SK-N-SH (cell line): Measurements from ENCODE around the gene TTC28. TPM values are rescaled to one million over a fixed set of nuclear protein-coding genes. Genes with fewer than 3 reads are reported as not detected.
A peak's percentile ranks its signal among the peaks of the same experiment; 100 is the strongest.

ENCODE experiments used
- CTCF ChIA-PET: fragments of 300-600, 350-600 bp; formaldehyde crosslinking; extraction: SDS; loops from one replicate; lab custom pipeline; 2021; lab: Yijun Ruan, JAX
- POLR2A ChIA-PET: fragments of 350-600 bp; sonication (Branson Sonifier 250); formaldehyde crosslinking; extraction: SDS; loops from one replicate; lab custom pipeline; 2020; ENCODE audit warnings: antibody characterized with exemption, inconsistent platforms; lab: Yijun Ruan, JAX
- DNase-seq: peaks from one replicate; pipeline ENCODE4 v3.0.0; 2012
- H2AFZ ChIP-seq: fragments of 200-600 bp; sonication (generic); 2 replicates; pipeline ENCODE4 v1.8.1; 2016; ENCODE audit warnings: antibody characterized with exemption, mild to moderate bottlenecking, low read depth
- H3F3A ChIP-seq: fragments of 200-600 bp; sonication (generic); replicated peaks from 2 replicates; pipeline ENCODE3; 2016; ENCODE audit warnings: antibody characterized with exemption, mild to moderate bottlenecking; ENCODE audit not compliant: insufficient read depth
- H3K27ac ChIP-seq, 2 experiments: fragments of 200-500 bp in 1 of 2; fragments of 200-600 bp in 1 of 2; sonication (Bioruptor generic) in 1 of 2; sonication (generic), shearing (Covaris generic) in 1 of 2; 2 replicates each; pipeline versions ENCODE4 v1.5.1 to v1.6.1; 2014 to 2016; ENCODE audit warnings: low read depth in 2 of 2, inconsistent platforms in 1 of 2, low read length in 1 of 2, mild to moderate bottlenecking in 1 of 2, mixed read lengths in 1 of 2
- H3K27me3 ChIP-seq: fragments of 200-600 bp; sonication (generic), shearing (Covaris generic); 2 replicates; pipeline ENCODE4 v1.6.1; 2016; ENCODE audit warnings: mixed run types; ENCODE audit not compliant: insufficient read depth
- H3K36me3 ChIP-seq, 2 experiments: fragments of 200-500 bp in 1 of 2; fragments of 200-600 bp in 1 of 2; sonication (Bioruptor generic) in 1 of 2; sonication (generic) in 1 of 2; replicated peaks in 1 of 2; 2 replicates each; pipeline versions ENCODE3 to v1.5.1; 2014 to 2016; ENCODE audit warnings: low read length in 1 of 2, mild to moderate bottlenecking in 1 of 2; ENCODE audit not compliant: insufficient read depth in 2 of 2, control insufficient read depth in 1 of 2
- H3K4me1 ChIP-seq, 2 experiments: fragments of 200-500 bp in 1 of 2; fragments of 200-600 bp in 1 of 2; sonication (Bioruptor generic) in 1 of 2; sonication (generic), shearing (Covaris generic) in 1 of 2; 2 replicates each; pipeline versions ENCODE4 v1.5.1 to v1.6.1; 2014 to 2016; ENCODE audit warnings: low read depth in 1 of 2, low read length in 1 of 2, mixed run types in 1 of 2; ENCODE audit not compliant: insufficient read depth in 2 of 2, control insufficient read depth in 1 of 2
- H3K4me2 ChIP-seq: fragments of 200-600 bp; sonication (generic), shearing (Covaris generic); 2 replicates; pipeline ENCODE4 v1.6.1; 2017; ENCODE audit warnings: mixed run types
- H3K4me3 ChIP-seq, 2 experiments: fragments of 200-500 bp in 1 of 2; fragments of 200-600 bp in 1 of 2; sonication (Bioruptor generic) in 1 of 2; sonication (generic), shearing (Covaris generic) in 1 of 2; 2 replicates each; pipeline versions ENCODE4 v1.5.1 to v1.8.1; 2014 to 2016; ENCODE audit warnings: low read depth in 2 of 2, inconsistent platforms in 1 of 2, low read length in 1 of 2, mild to moderate bottlenecking in 1 of 2, mixed read lengths in 1 of 2, moderate library complexity in 1 of 2
- H3K79me2 ChIP-seq: fragments of 200-600 bp; sonication (generic); 2 replicates; pipeline ENCODE4 v1.8.1; 2017; ENCODE audit warnings: mild to moderate bottlenecking; ENCODE audit not compliant: insufficient read depth
- H3K9ac ChIP-seq: fragments of 200-600 bp; sonication (generic); 2 replicates; pipeline ENCODE4 v1.6.1; 2017; ENCODE audit warnings: mixed run types
- H3K9me2 ChIP-seq: fragments of 200-600 bp; sonication (generic); 2 replicates; pipeline ENCODE4 v1.6.1; 2017; ENCODE audit warnings: mixed run types
- H3K9me3 ChIP-seq: fragments of 200-600 bp; sonication (generic); 2 replicates; pipeline ENCODE4 v1.6.1; 2017; ENCODE audit warnings: mixed run types, mild to moderate bottlenecking, moderate library complexity
- H4K20me1 ChIP-seq: fragments of 200-600 bp; sonication (generic); 2 replicates; pipeline ENCODE4 v1.6.1; 2017; ENCODE audit warnings: mild to moderate bottlenecking, mixed run types; ENCODE audit not compliant: insufficient read depth
- CTCF ChIP-seq: fragments of 200-600 bp; sonication (generic); IDR thresholded peaks from 2 replicates; pipeline ENCODE4 v1.6.1; 2017; ENCODE audit warnings: antibody characterized with exemption, mild to moderate bottlenecking, moderate library complexity
- ELF1 ChIP-seq: IDR thresholded peaks from 2 replicates; pipeline ENCODE4 v1.4.0; 2012
- EP300 ChIP-seq, 2 experiments: IDR thresholded peaks; 2 replicates each; pipeline versions ENCODE4 v1.4.0 to v1.6.1; 2012; ENCODE audit warnings: borderline replicate concordance in 1 of 2, low read depth in 1 of 2, low read length in 1 of 2
- FOSL2 ChIP-seq: IDR thresholded peaks from 2 replicates; pipeline ENCODE4 v1.4.0; 2012; ENCODE audit warnings: low read depth, mild to moderate bottlenecking, moderate library complexity, borderline replicate concordance
- FOXM1 ChIP-seq: IDR thresholded peaks from 2 replicates; pipeline ENCODE4 v1.4.0; 2012; ENCODE audit warnings: low read depth, mild to moderate bottlenecking
- JUND ChIP-seq: IDR thresholded peaks from 2 replicates; pipeline ENCODE4 v1.4.0; 2012
- MEF2A ChIP-seq: IDR thresholded peaks from 2 replicates; pipeline ENCODE4 v1.4.0; 2012; ENCODE audit warnings: low read depth, borderline replicate concordance
- MXI1 ChIP-seq: IDR thresholded peaks from 2 replicates; pipeline ENCODE4 v1.6.1; 2012; ENCODE audit warnings: mild to moderate bottlenecking, low read depth, low read length, improper control_type of control experiment
- NFIC ChIP-seq: IDR thresholded peaks from 2 replicates; pipeline ENCODE4 v1.4.0; 2012; ENCODE audit warnings: borderline replicate concordance
- PBX3 ChIP-seq: IDR thresholded peaks from 2 replicates; pipeline ENCODE4; 2012
- POLR2AphosphoS5 ChIP-seq: IDR thresholded peaks from 2 replicates; pipeline ENCODE4 v1.6.1; 2012; ENCODE audit warnings: low read depth, low read length
- RAD21 ChIP-seq: IDR thresholded peaks from 2 replicates; pipeline ENCODE4 v1.6.1; 2012; ENCODE audit warnings: mild to moderate bottlenecking, low read length
- RXRA ChIP-seq: IDR thresholded peaks from 2 replicates; pipeline ENCODE4 v1.4.0; 2012; ENCODE audit warnings: low read depth, mild to moderate bottlenecking, borderline replicate concordance
- SIN3A ChIP-seq: IDR thresholded peaks from 2 replicates; pipeline ENCODE4 v1.6.1; 2012; ENCODE audit warnings: low read depth, mild to moderate bottlenecking, low read length, moderate library complexity, borderline replicate concordance
- SMC3 ChIP-seq: IDR thresholded peaks from 2 replicates; pipeline ENCODE4 v1.6.1; 2012; ENCODE audit warnings: low read depth, low read length, improper control_type of control experiment
- TAF1 ChIP-seq: IDR thresholded peaks from 2 replicates; pipeline ENCODE4 v1.6.1; 2012; ENCODE audit warnings: low read depth, mild to moderate bottlenecking, low read length, moderate library complexity, borderline replicate concordance
- TCF12 ChIP-seq: IDR thresholded peaks from 2 replicates; pipeline ENCODE4 v1.4.0; 2012
- TEAD4 ChIP-seq: IDR thresholded peaks from 2 replicates; pipeline ENCODE4 v1.4.0; 2012; ENCODE audit warnings: mild to moderate bottlenecking, borderline replicate concordance; ENCODE audit not compliant: insufficient read depth
- YY1 ChIP-seq: IDR thresholded peaks from 2 replicates; pipeline ENCODE4 v1.4.0; 2012; ENCODE audit warnings: low read depth, mild to moderate bottlenecking
- ZBTB33 ChIP-seq: IDR thresholded peaks from 2 replicates; pipeline ENCODE4 v1.4.0; 2012; ENCODE audit warnings: low read depth, borderline replicate concordance
- WGBS: methylation state at CpG from one replicate; pipeline ENCODE4 v1.1.6; 2017; ENCODE audit warnings: low lambda C conversion rate; 5-methylcytosine and 5-hydroxymethylcytosine counted together
- polyA plus RNA-seq, 3 experiments: library from polyadenylated mRNA; depleted of rRNA; stranded (reverse); fragments of >200 nt; gene quantifications; 2 replicates each; pipeline ENCODE4 v1.2.3, GENCODE V29; 2012

The TTC28 gene
- polyA plus RNA-seq, 1 of the 3 experiments (the other 2 are of a cell fraction) = 5.9 TPM

GRCh38 chr22:28344918-28345703, 334.5 kb downstream of the TTC28 start:
- H3K4me1 ChIP-seq = peaks cover 17 to 20% of the 10 kb centered on the region in 2 experiments
- H3K9ac ChIP-seq = no peak overlapping the region
- H3K27ac ChIP-seq = no peak overlapping the region
- H3F3A ChIP-seq = peaks cover 20% of the 10 kb centered on the region
- no peaks in the 10 kb centered on the region for H3K36me3 ChIP-seq
- H3K79me2 ChIP-seq = no peaks in the 10 kb centered on the region; the same call in 1 of the 2 replicates
- WGBS = 95% methylated on average over 7 of the region's 7 CpGs
- no peaks in the 10 kb centered on the region for H3K9me3 ChIP-seq
- POLR2A ChIA-PET = no interaction called here
- H3K4me2 ChIP-seq = no peak overlapping the region
- H3K27me3 ChIP-seq = no peaks in the 10 kb centered on the region
- no peak overlapping the region for H3K4me3 ChIP-seq
- H2AFZ ChIP-seq = no peak overlapping the region
- no peak for TF ChIP-seq CTCF
- no peak for TF ChIP-seq ELF1
- TF ChIP-seq YY1 = no peak
- no peak for TF ChIP-seq TAF1
- TF ChIP-seq MXI1 = no peak
- no peak for TF ChIP-seq MEF2A
- no peak for TF ChIP-seq RAD21
- CTCF ChIA-PET = interaction anchor here (0.7 to 2.5 kb wide), 3 partner anchors 12 to 208 kb away, joined by 3 to 7 read pairs (median 3); no protein-coding TSS in a partner anchor
- no peak for DNase-seq
- no peaks in the 10 kb centered on the region for H3K9me2 ChIP-seq
- H4K20me1 ChIP-seq = no peaks in the 10 kb centered on the region

- H3K27ac ChIP-seq = peak overlapping the region in 1 of 2 experiments; percentile 75; a peak in 2 of 4 replicates
- H3K4me1 ChIP-seq = peaks cover 0 to 20% of the 10 kb centered on the region in 2 experiments
- H3K4me2 ChIP-seq = peak overlapping the region; percentile 29; the same call in 1 of the 2 replicates
- H3K9ac ChIP-seq = no peak overlapping the region
- ChIA-PET POLR2A (no interaction called here), CTCF (interaction anchor here (0.9 kb wide), 1 partner anchor 16 kb away, joined by 3 read pairs; no protein-coding TSS in a partner anchor)
- DNase-seq = no peak
- H2AFZ ChIP-seq = no peak overlapping the region
- H3K27me3 ChIP-seq = no peaks in the 10 kb centered on the region
- no peaks in the 10 kb centered on the region for H4K20me1 ChIP-seq
- TF ChIP-seq ELF1 (peak; percentile 59; the same call in 1 of the 2 replicates), TCF12 (peak; percentile 83), JUND (peak; percentile 86; the same call in 1 of the 2 replicates), SIN3A (no peak), PBX3 (peak; percentile 79), FOSL2 (peak; percentile 62; the same call in 1 of the 2 replicates), ZBTB33 (no peak), EP300 (IDR thresholded peaks at IDR 0.05; ENCODE audit: borderline replicate concordance in 1 of 2, low read depth in 1 of 2, low read length in 1 of 2) (peak in 1 of 2 experiments; percentile 85; a peak in 2 of 4 replicates), SMC3 (no peak), YY1 (no peak), MEF2A (peak; percentile 62), NFIC (peak; percentile 87; the same call in 1 of the 2 replicates), TEAD4 (peak; percentile 79), FOXM1 (peak; percentile 76; the same call in 1 of the 2 replicates), RXRA (peak; percentile 67), POLR2AphosphoS5 (no peak; the same call in 1 of the 2 replicates)
- no peaks in the 10 kb centered on the region for H3K36me3 ChIP-seq
- H3K4me3 ChIP-seq = no peak overlapping the region
- no peaks in the 10 kb centered on the region for H3K9me2 ChIP-seq
- H3K9me3 ChIP-seq = no peaks in the 10 kb centered on the region
- H3K79me2 ChIP-seq = no peaks in the 10 kb centered on the region; the same call in 1 of the 2 replicates
- H3F3A ChIP-seq = peaks cover 20% of the 10 kb centered on the region
Observed at GRCh38 chr22:28341001-28341400, 338.6 kb downstream of the TTC28 start.
